SK-N-SH treated with all-trans-retinoic acid at 6 μM for 48 hours (cell line): ENCODE measurements around the gene CGNL1.

Experiments used
- ATAC-seq: fragments of 200-7000 bp; cut with Tn5 transposase; 3 replicates; pipeline ENCODE4 v1.9.1; 2020; ENCODE audit warnings: mild to moderate bottlenecking, moderate library complexity
- ARNTL ChIP-seq: fragments of 450-650 bp; formaldehyde crosslinking; IDR thresholded peaks from 2 replicates; pipeline ENCODE4 v1.5.0; 2020; ENCODE audit warnings: low read depth, mild to moderate bottlenecking, moderate library complexity, borderline replicate concordance
- BACH2 ChIP-seq: fragments of 250-450 bp; sonication (Bioruptor Pico); IDR thresholded peaks from 2 replicates; pipeline ENCODE4 v1.9.0; 2021; ENCODE audit warnings: mild to moderate bottlenecking, borderline replicate concordance
- CREB5 ChIP-seq: fragments of 250-450 bp; sonication (Bioruptor Pico); IDR thresholded peaks from 2 replicates; pipeline ENCODE4 v1.5.1; 2020; ENCODE audit warnings: low read depth, mild to moderate bottlenecking, moderate library complexity
- CSDC2 ChIP-seq: fragments of 250-450 bp; sonication (Bioruptor Pico); IDR thresholded peaks from 2 replicates; pipeline ENCODE4 v1.5.0; 2020; ENCODE audit warnings: mild to moderate bottlenecking, moderate library complexity
- CSRNP3 ChIP-seq: fragments of 250-450 bp; sonication (Bioruptor Pico); IDR thresholded peaks from 2 replicates; pipeline ENCODE4 v1.5.1; 2021; ENCODE audit warnings: mild to moderate bottlenecking, moderate library complexity
- ESRRG ChIP-seq: fragments of 250-450 bp; sonication (Bioruptor Pico); IDR thresholded peaks from 2 replicates; pipeline ENCODE4 v1.6.1; 2021; ENCODE audit warnings: mild to moderate bottlenecking
- GLIS3 ChIP-seq: fragments of 250-450 bp; sonication (Bioruptor Pico); IDR thresholded peaks from 2 replicates; pipeline ENCODE4 v1.5.0; 2020; ENCODE audit warnings: mild to moderate bottlenecking, moderate library complexity
- ISL1 ChIP-seq: fragments of 250-450 bp; sonication (Bioruptor Pico); IDR thresholded peaks from 2 replicates; pipeline ENCODE4 v2.1.2; 2022; ENCODE audit warnings: mild to moderate bottlenecking, moderate library complexity
- OSR1 ChIP-seq: fragments of 250-450 bp; sonication (Bioruptor Pico); IDR thresholded peaks from 2 replicates; pipeline ENCODE4 v1.8.0; 2022; ENCODE audit warnings: moderate library complexity, mild to moderate bottlenecking, inconsistent platforms
- PATZ1 ChIP-seq: fragments of 250-450 bp; sonication (Bioruptor Pico); IDR thresholded peaks from 2 replicates; pipeline ENCODE4 v1.8.0; 2020; ENCODE audit warnings: mild to moderate bottlenecking, moderate library complexity, borderline replicate concordance
- PPARA ChIP-seq: fragments of 250-450 bp; sonication (Bioruptor Pico); IDR thresholded peaks from 2 replicates; pipeline ENCODE4 v1.5.0; 2020; ENCODE audit warnings: mild to moderate bottlenecking, borderline replicate concordance
- RARB ChIP-seq: fragments of 250-450 bp; sonication (Bioruptor Pico); IDR thresholded peaks from 2 replicates; pipeline ENCODE4 v1.8.0; 2021; ENCODE audit warnings: mild to moderate bottlenecking, moderate library complexity
- SNAI2 ChIP-seq: fragments of 250-450 bp; sonication (Bioruptor Pico); IDR thresholded peaks from 2 replicates; pipeline ENCODE4 v1.5.0; 2020; ENCODE audit warnings: mild to moderate bottlenecking, moderate library complexity
- TCF4 ChIP-seq: fragments of 250-450 bp; sonication (Bioruptor Pico); IDR thresholded peaks from 2 replicates; pipeline ENCODE4 v1.8.0; 2021; ENCODE audit warnings: mild to moderate bottlenecking, moderate library complexity, borderline replicate concordance
- TOX ChIP-seq: fragments of 250-450 bp; sonication (Bioruptor Pico); IDR thresholded peaks from 2 replicates; pipeline ENCODE4 v1.8.0; 2021; ENCODE audit warnings: mild to moderate bottlenecking, moderate library complexity, borderline replicate concordance
- TSHZ2 ChIP-seq: fragments of 250-450 bp; sonication (Bioruptor Pico); IDR thresholded peaks from 2 replicates; pipeline ENCODE4 v1.5.0; 2020; ENCODE audit warnings: mild to moderate bottlenecking, moderate library complexity
- ZC3H10 ChIP-seq: fragments of 250-450 bp; sonication (Bioruptor Pico); IDR thresholded peaks from 2 replicates; pipeline ENCODE4 v1.5.1; 2021; ENCODE audit warnings: mild to moderate bottlenecking, moderate library complexity
- ZFP3 ChIP-seq: fragments of 250-450 bp; sonication (Bioruptor Pico); IDR thresholded peaks from 2 replicates; pipeline ENCODE4 v1.5.0; 2020; ENCODE audit warnings: mild to moderate bottlenecking, moderate library complexity
- ZFP30 ChIP-seq: fragments of 450-650 bp; formaldehyde crosslinking; IDR thresholded peaks from 2 replicates; pipeline ENCODE4 v1.5.0; 2022; ENCODE audit warnings: mild to moderate bottlenecking, moderate library complexity
- ZNF565 ChIP-seq: fragments of 450-650 bp; formaldehyde crosslinking; conservative IDR thresholded peaks from 2 replicates; pipeline ENCODE4 v1.5.0; 2020; ENCODE audit warnings: low read depth, mild to moderate bottlenecking, moderate library complexity
- ZNF70 ChIP-seq: fragments of 450-650 bp; formaldehyde crosslinking; IDR thresholded peaks from 2 replicates; pipeline ENCODE4 v1.5.0; 2020; ENCODE audit warnings: mild to moderate bottlenecking, moderate library complexity
- ZNF8 ChIP-seq: fragments of 450-650 bp; formaldehyde crosslinking; IDR thresholded peaks from 2 replicates; pipeline ENCODE4 v1.5.0; 2020; ENCODE audit warnings: mild to moderate bottlenecking, moderate library complexity
- TF ChIP-seq, protein P1 (sequence below): fragments of 250-450 bp; sonication (Bioruptor Pico); IDR thresholded peaks from 2 replicates; pipeline ENCODE4 v1.8.0; 2021; ENCODE audit warnings: low read depth, mild to moderate bottlenecking, moderate library complexity, borderline replicate concordance

Gene CGNL1

DNA sequence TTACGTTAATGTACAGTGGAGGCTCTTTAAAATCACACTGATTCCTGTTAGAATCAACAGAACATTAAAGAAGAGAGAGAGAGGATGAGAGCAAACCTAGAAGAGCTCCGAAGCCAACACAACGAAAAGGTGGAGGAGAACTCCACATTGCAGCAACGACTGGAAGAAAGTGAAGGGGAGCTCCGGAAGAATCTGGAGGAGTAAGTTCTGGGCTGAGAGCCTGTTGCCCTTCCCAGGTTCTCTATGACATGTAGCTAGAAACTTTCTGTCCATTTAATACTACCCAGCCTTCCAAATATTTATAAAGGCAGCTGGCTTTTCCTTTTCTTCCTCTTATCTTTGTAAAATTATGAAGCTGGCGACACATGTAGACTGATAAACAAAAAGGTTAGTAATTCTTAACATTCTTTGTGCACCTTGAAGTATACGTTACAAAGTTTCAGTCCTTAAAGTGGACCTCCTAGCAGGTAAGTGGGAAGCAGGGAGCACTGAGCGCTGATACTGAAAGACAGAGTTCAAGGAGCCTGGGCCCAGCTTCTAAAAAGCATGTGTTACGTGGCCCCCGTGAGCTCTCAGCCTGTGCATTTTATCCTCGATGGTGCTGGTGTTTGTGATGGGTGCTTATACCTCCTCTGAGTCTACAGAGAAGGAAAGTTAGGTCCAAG lies 75.9 kb downstream of the CGNL1 start:
- no peak for ATAC-seq
- no peak for TF ChIP-seq ZNF70 (CRISPR knock-in tag)

- no peak for ATAC-seq
- TF ChIP-seq ISL1, result peak; percentile 84
- TF ChIP-seq ZNF8 (CRISPR knock-in tag), result no peak
- no peak for TF ChIP-seq ZC3H10
- TF ChIP-seq OSR1 (CRISPR knock-in tag), result no peak
- no peak for TF ChIP-seq ZFP30 (CRISPR knock-in tag)
- TF ChIP-seq ZNF565, result no peak
- no peak for TF ChIP-seq PATZ1 (CRISPR knock-in tag)
- TF ChIP-seq CREB5 (CRISPR knock-in tag), result no peak
- no peak for TF ChIP-seq CSDC2 (CRISPR knock-in tag)
- peak; percentile 15; the same call in 1 of the 2 replicates for TF ChIP-seq GLIS3 (CRISPR knock-in tag)
- no peak for TF ChIP-seq TOX (CRISPR knock-in tag)
- TF ChIP-seq BACH2 (CRISPR knock-in tag), result no peak
- TF ChIP-seq ZFP3 (CRISPR knock-in tag), result no peak
- TF ChIP-seq ESRRG (CRISPR knock-in tag), result no peak
- TF ChIP-seq SNAI2, result no peak
- TF ChIP-seq ARNTL (CRISPR knock-in tag), result no peak
- TF ChIP-seq TSHZ2 (CRISPR knock-in tag), result peak; percentile 65; the same call in 1 of the 2 replicates
- TF ChIP-seq TCF4, result no peak
- TF ChIP-seq PPARA (CRISPR knock-in tag), result no peak
- TF ChIP-seq, protein P1, sequence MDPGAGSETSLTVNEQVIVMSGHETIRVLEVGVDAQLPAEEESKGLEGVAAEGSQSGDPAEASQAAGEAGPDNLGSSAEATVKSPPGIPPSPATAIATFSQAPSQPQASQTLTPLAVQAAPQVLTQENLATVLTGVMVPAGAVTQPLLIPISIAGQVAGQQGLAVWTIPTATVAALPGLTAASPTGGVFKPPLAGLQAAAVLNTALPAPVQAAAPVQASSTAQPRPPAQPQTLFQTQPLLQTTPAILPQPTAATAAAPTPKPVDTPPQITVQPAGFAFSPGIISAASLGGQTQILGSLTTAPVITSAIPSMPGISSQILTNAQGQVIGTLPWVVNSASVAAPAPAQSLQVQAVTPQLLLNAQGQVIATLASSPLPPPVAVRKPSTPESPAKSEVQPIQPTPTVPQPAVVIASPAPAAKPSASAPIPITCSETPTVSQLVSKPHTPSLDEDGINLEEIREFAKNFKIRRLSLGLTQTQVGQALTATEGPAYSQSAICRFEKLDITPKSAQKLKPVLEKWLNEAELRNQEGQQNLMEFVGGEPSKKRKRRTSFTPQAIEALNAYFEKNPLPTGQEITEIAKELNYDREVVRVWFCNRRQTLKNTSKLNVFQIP (CRISPR knock-in tag), result no peak
- 0 out of 2 replicates have a peak, but pooled peaks have one; percentile 28 for TF ChIP-seq CSRNP3 (CRISPR knock-in tag)
- TF ChIP-seq ZNF70 (CRISPR knock-in tag), result no peak
- no peak for TF ChIP-seq RARB
Observed at GRCh38 chr15:57455929-57456328, 79.6 kb downstream of the CGNL1 start.

DNA sequence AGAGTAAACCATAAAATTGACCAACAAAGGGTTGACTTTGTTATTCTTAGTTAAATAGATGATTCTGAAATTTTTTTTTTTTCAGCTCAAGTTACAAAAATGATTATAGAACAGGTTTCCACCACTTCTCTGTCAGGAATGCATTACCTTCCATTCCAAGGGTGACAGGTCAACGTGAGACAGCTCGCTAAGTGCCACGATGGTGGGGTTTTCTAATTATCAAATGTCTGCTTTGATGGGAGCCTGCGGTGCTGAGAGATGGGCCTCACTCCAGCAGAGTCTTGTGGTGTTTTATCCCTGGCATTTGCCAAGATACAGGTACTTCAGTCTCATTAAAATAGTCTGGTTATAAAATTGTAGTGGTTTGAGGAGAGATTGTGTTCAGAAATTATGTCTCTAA lies 80.3 kb downstream of the CGNL1 start:
- no peak for ATAC-seq
- TF ChIP-seq, protein P1 (CRISPR knock-in tag), result no peak
- no peak for TF ChIP-seq BACH2 (CRISPR knock-in tag)
- no peak for TF ChIP-seq TCF4
- TF ChIP-seq TOX (CRISPR knock-in tag), result no peak
- TF ChIP-seq CSDC2 (CRISPR knock-in tag), result no peak
- no peak for TF ChIP-seq OSR1 (CRISPR knock-in tag)
- TF ChIP-seq GLIS3 (CRISPR knock-in tag), result no peak
- no peak for TF ChIP-seq ZC3H10
- no peak for TF ChIP-seq CREB5 (CRISPR knock-in tag)
- no peak for TF ChIP-seq ZFP30 (CRISPR knock-in tag)
- TF ChIP-seq SNAI2, result no peak
- TF ChIP-seq ZFP3 (CRISPR knock-in tag), result no peak
